GM13977 (cell line): ENCODE measurements around the gene BEND6.

Experiments used
- DNase-seq: peaks from one replicate; pipeline ENCODE4 v3.0.0; 2012; ENCODE audit warnings: low spot score
- in situ Hi-C: fragments of 300-500 bp; cut with MboI; formaldehyde crosslinking; loops from one replicate; pipeline ENCODE4 v1.12.0; 2022; ENCODE audit warnings: low sequenced_read_pairs, low pct_unique_long_range_greater_than_20kb, mixed read lengths, inconsistent platforms; ENCODE audit not compliant: unreplicated experiment
- TF ChIP-seq, protein P1 (sequence below): IDR thresholded peaks from 2 replicates; pipeline ENCODE4 v1.5.1; 2012; ENCODE audit warnings: mild to moderate bottlenecking, control low read depth; ENCODE audit not compliant: insufficient read depth; ENCODE audit errors: extremely low read depth, missing control alignments

Gene BEND6

DNA sequence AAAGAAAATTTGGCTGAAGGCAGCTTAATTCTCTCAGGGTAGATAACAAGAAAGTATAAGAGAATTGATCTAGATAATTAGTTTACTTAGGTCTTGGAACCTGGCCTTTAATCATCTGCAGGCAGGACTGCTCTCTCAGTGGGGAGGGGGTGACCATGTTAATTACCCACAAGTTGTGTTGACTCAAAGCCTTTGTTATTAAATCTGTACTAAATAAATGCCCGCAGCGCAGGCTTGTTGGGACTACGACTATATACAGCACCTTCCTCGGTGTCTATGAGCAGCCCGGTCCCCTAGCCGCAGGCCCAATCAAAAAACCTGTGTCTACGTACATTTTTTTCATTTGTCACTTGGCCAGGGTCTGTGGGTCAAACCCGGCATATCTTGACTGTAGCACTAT, 119.5 kb downstream of the BEND6 start:
- in situ Hi-C loops = no loop called here
- TF ChIP-seq, protein P1, sequence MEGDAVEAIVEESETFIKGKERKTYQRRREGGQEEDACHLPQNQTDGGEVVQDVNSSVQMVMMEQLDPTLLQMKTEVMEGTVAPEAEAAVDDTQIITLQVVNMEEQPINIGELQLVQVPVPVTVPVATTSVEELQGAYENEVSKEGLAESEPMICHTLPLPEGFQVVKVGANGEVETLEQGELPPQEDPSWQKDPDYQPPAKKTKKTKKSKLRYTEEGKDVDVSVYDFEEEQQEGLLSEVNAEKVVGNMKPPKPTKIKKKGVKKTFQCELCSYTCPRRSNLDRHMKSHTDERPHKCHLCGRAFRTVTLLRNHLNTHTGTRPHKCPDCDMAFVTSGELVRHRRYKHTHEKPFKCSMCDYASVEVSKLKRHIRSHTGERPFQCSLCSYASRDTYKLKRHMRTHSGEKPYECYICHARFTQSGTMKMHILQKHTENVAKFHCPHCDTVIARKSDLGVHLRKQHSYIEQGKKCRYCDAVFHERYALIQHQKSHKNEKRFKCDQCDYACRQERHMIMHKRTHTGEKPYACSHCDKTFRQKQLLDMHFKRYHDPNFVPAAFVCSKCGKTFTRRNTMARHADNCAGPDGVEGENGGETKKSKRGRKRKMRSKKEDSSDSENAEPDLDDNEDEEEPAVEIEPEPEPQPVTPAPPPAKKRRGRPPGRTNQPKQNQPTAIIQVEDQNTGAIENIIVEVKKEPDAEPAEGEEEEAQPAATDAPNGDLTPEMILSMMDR = no peak
- no peak for DNase-seq

DNA sequence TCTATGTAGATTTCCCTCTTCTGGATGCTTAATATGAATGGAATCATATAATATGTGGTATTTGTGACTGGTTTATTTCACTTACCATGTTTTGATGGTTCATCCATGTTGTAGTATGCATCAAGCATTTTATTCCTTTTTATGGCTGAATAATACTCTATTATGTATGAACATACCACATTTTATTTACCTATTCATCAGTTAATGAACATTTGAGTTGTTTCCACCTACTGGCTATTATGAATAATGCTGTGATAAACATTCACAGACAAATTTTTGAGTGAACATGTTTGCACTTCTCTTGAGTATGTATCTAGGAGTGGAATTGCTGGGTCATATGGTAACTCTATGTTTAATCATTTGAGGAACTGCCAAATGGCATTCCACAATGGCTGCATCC, 120.2 kb downstream of the BEND6 start:
- in situ Hi-C loops = no loop called here
- TF ChIP-seq, protein P1 = no peak
- no peak for DNase-seq
